SKM-1 (cell line): Measurements from ENCODE around the gene TET3.
"Not testable (repeated sequence)": the region's sequence is repeated elsewhere in the genome, so short reads cannot be mapped to it uniquely, and the experiment has no call there.

Experiments
- DNase-seq: peaks from one replicate; lab custom pipeline; 2025; ENCODE audit not compliant: unreplicated experiment; lab: John Stamatoyannopoulos, UW

The TET3 gene

DNA sequence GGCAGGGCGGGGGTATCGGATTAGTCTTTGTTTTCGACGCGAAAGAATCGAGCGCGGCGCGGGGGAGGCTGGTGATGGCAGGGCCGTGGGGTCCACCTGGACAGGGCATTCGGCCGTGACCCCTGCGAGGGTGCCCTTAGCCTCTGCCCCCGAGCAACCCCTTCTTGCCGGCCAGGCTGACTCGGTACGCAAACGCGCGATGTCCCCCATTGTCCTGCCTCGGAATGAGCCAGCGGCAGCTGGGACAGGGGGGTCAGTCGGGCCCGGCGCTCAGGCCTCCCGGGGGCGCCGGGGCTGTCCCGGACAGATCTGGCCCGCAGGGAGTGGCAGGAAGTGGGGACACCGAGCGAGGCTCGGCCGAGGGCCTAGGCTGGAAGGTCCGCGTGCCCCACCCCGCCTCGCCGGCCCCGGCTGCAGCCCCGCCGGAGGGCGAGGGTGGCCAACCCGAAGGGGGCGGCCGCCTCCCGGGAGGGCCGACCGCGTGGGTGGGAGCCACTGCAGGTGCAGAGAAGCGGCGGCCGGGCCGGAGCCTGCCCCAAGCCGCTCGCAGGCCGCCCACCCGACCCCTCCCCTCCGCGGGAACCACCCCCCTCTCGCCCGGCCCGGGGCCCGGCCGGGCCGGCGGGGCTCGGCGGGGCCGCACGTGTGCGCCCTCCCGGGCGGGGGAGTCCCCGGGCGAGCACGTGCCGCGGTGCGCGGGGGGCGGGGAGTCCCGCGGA, at the start of gene TET3:
Gene TET3 (plus strand): TSS at position 708 of the 719 bp plus-strand sequence. CDS start 1,494 bp downstream, outside the sequence.
- no peak for DNase-seq

DNA sequence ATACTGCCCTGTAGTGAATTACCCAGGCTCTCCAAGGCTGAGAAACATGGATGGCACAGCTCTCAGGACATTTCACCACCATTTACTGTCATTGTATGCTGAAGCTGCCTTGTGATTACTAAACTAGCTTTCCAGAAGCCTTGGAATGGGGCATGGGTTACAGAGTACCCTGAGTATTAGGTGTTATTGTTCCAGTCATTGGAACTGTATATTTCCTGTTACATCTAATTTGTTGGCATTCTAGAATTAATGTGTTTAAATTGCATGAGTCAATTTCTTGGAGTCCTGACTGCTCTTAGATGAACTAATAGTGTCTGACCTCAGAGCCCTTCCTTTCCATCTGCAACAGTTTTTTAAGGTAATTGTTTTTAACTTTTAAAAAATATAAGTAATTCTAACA, 49.1 kb upstream of the TET3 start:
- no peak for DNase-seq

DNA sequence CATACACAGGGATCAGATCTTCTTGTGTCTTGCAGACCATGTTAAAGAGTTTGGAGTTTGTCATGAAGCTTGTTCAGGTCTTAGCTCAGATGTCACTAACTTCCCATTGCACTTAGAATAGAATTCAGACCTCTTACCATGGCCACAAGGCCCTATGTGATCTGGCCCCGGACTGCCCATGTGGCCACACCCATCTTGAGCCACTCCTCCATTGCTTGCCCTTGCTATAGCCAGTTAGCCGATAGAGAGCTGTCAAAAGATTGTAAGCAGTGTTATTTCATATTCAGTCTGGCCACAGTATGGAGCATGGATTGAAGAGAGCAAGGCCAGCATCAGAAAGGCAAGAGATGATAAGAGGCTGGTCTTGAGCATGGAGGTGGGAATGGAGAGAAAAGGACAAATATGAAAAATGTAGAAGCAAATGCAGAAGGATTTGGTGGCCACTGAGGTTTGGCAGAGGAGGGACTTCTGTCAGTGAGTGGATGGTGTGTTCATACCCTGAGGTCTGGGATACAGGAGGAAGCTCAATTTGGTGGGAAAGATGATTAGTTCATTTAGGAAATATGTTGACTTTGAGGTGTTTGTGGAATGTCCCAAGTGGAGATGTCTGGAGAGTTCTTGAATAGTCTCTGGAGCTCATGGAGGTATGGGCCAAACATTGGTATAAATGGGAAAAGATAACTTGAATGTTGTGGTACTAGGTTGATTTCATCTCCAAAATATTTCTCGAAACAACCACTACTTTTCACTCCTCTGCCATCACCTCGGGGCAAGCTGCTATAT, 47.4 kb upstream of the TET3 start:
- DNase-seq = no peak

DNA sequence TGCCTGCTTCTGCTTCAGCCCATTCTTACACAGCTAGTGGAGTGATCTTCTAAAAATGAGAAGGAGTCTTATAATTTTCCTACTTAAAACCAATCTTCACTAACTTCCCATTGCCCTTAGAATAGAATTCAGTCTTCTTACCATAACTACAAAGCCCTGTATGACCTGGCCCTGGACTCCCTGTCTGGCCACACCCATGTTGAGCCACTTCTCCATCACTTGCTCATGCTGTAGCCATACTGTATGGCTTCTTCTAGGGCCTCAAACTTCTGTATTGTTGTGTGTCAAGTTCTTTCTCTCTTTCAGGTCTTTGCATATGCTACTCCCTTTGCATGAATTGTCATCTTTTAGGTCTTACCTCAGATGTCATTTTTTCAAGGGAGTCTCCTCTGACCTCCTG, 46.8 kb upstream of the TET3 start:
- DNase-seq = no peak

DNA sequence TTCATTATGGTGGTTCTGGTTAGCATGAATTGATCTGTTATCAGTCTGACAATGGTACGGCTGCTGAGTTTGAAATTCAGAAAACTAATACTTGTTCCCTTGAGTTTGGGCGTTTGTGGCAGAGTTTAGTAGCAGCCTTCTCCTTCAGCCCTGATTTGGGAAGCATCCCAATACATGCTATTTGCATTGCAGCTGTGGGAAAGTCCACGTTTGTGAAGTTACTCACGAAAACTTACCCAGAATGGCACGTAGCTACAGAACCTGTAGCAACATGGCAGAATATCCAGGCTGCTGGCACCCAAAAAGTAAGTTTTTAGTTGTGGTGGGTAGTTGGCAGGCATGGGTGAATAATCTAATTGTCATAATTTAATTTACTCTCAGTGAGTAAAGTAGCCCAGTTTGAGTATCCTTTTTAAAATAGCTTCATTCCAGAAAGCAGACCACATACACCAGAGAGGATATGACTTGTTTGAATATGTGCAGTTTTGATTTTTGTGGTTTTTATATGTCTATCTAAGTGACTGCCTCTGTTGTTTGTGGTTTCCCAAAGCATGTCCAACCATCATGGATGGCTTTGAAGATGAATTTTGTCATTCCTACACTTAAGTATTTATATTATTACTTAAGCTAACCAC, 45.9 kb upstream of the TET3 start:
- DNase-seq = no peak

DNA sequence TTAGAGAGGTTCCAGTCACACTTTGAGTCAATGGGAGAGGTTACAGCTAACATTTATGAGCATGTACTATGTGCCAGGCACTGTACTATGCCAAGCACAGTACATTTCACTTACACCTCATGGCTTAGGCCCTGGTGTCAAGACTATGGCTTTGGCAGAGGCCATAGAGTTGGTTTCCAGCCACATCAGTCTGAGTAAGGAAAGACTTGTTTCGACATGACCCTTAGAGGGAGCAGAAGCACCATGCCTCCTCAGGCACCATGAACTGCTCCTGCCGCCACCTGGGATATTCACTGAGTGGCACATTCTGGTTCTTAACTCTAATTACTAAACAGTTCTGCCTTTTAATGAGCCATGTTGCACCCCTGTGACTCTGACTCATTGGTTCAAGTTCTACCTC, 45.3 kb upstream of the TET3 start:
- DNase-seq = no peak

DNA sequence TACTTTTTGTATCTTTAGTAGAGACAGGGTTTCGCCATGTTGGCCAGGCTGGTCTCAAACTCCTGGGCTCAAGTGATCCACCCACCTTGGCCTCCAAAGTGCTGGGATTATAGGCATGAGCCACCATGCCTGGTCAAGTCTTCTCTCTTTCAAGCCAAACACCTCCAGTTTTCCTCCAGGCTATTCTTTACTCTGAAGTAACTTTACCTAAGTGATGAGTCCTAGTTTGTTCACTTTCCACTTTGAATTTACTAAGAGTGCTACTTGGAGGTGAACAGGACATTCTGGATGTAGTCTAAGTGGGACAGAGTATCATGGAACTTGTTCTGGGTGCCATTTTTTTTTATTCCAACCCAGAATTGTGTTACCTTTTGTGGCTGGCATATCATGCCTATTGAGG, 44.6 kb upstream of the TET3 start:
- not testable (repeated sequence) for DNase-seq

DNA sequence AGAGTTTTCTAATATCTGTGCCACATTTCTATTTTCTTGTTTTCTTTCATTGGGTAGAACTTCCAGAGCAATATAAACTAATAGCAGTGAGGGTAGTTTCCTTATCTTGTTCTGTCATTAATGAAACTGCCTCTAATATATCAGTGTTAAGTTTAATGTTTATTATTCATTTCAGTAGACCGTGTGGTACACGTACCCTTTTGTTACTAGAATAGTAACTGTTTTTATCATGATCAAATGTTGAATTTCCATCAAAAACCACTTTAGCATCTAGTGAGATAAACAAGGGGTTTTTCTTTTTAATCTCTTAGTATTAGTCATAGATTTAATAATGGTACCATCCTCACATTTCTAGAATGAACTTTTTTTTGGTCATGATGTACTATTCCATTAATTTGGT, 42.0 kb upstream of the TET3 start:
- DNase-seq = no peak

DNA sequence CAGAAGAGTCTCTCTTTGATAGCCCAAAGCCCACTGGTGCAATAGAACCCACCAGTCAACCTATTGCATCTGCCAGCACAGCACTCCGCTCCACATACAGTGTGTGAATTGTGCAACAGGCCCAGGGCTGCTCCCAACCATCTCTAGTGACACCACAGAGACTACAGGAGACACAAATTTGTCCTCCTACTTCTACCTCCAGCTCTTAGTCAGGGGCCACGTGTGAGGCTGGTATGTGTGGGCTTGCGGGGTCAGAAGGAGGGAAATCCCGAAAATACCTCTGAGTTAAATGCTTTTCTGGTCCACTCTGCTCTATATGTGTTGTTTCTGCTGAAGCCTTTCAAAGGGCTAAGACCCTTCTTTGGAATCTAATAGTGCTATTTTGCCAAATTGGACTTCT, 40.0 kb upstream of the TET3 start:
- DNase-seq = no peak

DNA sequence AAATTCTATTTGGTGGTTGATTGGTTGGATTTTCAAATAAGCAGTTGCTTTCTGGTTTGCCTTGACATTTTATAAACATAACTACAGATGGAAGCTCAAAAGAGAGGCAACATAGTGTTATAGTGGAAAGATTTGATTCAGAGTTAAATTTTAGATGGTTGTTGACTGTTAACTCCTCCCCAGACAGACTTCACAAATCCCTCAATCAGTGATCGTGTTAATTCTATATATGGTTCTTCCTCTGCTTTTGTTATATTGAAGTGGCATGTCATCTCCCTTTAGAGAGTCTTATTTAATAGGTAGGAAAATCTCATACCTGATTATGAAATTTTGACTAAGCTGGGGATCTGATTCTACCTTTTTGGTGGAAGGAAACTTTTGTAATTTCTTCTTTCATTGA, 38.5 kb upstream of the TET3 start:
- no peak for DNase-seq

DNA sequence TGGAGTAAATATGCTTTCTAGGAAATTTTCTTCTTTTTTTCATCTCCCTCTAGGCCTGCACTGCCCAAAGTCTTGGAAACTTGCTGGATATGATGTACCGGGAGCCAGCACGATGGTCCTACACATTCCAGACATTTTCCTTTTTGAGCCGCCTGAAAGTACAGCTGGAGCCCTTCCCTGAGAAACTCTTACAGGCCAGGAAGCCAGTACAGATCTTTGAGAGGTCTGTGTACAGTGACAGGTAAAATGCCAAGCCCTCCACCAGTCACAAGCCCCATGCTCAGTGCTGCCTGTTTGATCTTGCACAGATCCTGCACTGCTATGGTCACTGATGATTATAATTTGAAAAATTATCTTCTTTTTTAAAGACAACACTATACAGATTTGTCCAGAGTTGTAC, 38.0 kb upstream of the TET3 start:
- DNase-seq = no peak

DNA sequence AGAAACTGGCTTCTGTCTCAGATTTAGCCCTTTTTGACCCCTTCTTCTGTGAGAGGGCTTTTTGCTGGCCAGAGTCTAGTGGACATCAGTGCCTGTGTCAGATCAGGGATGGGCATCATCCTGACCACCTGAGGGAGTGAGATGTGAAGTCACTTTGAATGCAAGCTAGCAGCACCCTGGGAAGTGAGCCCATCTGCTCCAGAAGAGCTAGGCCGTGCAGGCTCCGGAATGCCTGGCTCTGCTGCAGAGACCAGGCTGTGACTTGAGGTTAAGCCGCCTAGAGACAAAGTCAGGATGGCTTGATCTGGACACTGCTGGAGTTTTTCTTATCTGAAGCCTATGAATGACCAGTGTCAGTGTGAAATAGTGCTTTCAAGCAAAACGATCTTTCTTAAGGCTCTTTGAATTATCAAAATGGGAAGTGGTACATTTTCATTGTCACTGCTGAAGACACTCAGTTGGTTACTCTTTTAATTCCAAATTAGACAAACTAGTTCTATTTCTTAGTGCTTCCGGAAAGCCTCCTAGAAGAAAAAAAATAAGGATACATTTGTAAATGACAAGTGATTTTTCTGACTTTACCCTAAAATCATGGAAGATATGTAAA, 37.2 kb upstream of the TET3 start:
- DNase-seq = no peak

DNA sequence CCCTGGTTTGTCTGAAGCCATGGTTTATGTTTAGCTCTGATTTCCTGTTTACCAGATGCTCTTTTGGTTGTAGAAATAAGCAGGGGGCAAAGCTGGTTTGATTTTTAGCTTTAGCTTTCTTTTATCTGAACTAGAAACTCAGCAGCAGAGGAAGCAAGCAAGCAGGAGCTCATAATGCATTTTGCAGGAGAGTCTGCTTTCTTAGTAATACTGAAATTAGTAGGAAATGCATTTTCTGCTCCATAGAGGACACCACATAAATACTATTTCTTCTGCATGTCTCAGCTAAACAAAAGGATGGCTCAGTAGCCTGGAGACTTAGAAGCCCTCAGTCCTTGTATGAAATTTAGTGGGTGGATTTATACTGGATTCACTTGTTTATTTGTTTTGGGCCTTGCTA, 34.9 kb upstream of the TET3 start:
- DNase-seq = no peak

DNA sequence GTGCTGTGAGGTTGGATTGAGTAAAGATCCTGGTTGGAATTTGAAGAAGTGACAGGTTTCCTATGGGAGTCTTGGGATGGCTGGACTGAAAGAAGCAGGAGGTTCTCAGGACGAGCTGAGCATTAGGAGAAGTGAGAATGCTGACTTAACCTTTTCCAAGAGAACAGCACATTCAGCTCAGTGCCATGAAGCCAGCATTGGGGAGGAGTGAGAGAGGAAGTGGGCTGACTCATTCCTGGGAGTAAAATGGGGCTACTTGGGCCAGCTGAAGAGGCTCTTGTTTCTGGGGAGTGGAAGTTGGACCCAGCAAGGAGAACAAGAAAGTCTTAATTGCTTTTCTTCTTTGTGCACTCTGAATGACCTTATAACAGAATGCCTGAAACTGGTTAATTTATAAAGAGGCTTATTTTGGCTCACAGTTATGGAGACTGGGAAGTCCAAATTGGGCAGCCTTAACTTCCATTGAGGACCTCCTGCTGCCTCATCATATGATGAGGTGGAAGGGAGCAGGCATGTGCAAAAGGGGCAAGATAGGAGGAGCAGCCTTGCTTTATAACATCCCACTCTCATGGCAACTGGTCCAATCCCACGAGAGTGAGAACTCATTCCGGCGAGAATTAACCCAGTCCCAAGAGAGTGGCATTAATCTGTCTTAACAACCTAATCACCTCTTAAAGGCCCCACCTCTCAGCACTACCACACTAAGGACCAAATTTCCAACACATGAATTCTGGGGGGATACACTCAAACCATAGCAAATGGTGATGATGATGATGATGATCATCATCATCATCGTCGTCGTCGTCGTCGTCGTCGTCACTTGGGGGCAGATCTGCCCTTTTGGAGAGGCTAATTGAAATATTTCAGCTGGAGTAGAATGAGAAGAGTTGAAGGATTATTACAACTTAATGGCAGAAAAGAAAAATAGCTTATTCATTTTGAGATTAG, 31.9 kb upstream of the TET3 start:
- DNase-seq = no peak

DNA sequence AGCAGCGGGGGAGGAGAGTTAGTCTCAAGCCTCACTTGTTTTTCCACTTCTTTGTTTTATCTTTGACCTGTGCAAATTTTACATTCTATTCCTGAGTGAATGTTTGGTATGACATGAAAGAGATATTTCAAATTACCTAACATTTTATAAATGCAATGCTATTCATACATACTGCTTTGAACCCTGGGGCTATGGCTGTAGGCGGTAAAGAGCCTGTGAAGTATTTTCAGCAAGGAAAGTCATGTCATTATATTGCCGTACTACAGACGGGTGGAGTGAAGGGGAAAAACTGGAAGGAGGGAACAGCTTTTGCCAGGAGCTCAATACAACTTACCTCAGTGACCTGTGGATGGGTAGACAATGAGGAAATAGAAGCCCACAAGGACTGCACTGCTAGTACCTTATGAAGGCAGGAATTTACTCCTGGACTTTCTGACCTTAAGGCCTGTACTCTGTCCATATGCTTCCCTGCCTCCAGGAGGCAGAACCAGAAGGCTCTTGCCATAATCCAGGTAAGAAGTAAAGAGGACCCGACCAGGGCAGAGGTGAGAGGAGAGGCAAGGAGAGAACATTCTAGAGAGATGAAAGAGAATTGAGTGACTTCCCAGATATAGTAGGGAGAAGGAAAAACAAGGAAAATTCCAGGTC, 28.4 kb upstream of the TET3 start:
- no peak for DNase-seq

DNA sequence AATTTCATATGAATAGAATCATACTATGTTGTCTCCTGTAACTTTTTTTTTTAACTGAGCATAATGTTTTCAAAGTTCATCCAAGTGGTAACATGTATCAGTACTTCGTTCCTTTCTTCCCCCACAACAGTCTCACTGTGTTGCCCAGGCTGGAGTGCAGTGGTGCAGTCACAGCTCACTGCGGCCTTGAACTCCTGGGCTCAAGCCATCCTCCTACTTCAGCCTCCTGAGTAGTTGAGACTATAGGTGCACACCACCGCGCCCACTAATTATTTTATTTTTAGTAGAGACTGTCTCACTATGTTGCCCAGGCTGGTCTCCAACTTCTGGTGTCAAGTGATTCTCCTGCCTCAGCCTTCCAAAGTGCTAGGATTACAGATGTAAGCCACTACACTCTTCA, 23.4 kb upstream of the TET3 start:
- DNase-seq = no peak

DNA sequence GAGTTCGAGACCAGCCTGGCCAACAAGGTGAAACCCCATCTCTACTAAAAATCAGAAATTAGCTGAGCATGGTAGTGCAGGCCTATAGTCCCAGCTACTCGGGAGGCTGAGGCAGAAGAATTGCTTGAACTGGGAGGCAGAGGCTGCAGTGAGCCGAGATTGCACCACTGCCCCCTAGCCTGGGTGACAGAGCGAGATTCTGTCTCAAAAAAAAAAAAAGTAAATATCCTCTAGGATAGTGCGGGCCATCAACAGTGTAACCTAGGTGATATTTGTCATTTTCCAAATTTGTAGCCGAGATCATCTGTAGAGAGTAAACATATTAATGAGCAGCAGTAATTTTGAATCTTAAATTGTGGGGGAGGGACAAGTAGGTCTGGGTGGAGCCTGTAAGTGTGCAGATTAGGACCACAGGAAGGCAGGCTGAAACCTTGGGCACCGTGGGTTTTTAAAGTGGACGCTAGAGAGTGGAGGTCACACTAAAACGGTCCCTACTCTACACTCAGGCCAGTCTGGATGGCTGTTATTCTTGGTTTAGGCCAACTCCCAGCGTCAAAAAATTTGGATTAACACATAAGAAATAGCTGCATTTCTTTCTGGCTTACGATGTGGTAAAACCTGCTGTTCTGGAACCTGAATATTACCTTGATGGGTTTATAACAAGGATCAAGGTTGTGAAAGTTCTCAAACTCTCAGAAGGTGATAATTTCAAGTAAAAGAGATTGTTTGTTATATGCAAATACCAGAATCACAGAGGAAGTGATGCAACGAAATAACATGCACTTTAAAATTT, 22.7 kb upstream of the TET3 start:
- DNase-seq = no peak

DNA sequence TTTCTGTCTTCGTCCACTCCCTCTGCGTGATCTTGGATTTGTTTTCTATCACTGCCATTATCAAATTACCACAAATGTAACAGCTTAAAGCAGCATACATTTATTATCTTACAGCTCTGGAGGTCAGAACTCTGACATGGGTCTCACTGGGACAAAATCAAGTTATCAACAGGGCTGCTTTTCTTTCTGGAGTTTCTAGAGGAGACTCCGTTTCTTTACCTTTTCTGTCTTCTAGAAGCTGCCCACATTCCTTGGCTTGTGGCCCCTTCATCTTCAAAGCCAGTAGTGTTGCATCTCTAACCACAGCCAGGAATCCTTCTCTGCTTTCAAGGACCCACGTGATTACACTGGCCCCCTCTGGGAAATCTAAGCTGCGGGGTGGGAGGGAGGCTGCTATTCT, 21.9 kb upstream of the TET3 start:
- no peak for DNase-seq

DNA sequence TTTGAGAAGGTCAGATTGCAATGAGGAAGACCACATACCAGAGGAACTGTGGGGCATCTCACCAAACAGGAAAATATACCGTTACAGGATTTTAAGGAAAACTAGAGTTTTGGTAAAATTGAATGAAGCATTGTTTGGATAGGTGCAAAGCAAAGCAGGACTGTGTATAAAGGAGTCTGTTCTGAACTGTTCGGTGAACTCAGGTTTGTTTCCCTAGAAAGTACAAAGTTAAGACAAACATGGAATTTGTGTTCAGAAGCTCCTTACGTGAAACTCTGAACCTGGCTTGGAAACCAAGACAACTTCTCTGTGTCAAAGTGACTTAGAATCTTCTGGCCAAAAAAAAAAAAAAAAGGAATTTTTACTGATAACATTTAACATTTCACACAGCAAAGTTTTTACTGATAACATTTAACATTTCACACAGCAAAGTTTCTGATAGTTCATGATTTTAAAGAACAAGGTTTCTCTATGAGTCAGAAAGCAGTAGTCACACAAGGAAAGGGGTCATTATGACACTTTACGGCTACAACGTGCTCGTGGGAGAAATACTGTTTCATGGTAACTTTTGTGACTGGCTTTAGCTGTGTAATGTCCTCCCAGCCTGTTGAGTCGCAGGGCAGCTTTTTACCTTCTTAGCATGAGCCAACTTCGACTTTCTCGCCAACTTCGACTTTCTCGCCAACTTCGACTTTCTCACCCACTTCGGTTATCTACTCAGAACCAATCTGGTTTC, 21.2 kb upstream of the TET3 start:
- no peak for DNase-seq
